Measurements from ENCODE around the gene TMEM178A. TPM values are rescaled to one million over a fixed set of nuclear protein-coding genes. Genes with fewer than 3 reads are reported as not detected.

Gene TMEM178A
- total and polyA plus RNA-seq, 3 donors from 2014 or later: 1.9 to 5.7 (median 3.4) TPM

- no peaks in the 10 kb centered on the region for H3K9me3 ChIP-seq
- peaks cover 7% of the 10 kb centered on the region for H3K4me1 ChIP-seq
- no peak overlapping the region for H3K27ac ChIP-seq
- H3K36me3 ChIP-seq (ENCODE audit: low read depth, missing control alignments): no peaks in the 10 kb centered on the region
- no peak for DNase-seq
- H3K4me3 ChIP-seq: peak overlapping the region in 1 of 2 donors; percentile 41
- 33 to 37% methylated on average over 26 of the region's 26 CpGs for WGBS, 2 donors
- H3K27me3 ChIP-seq: no peaks in the 10 kb centered on the region
- TF ChIP-seq CTCF (IDR thresholded peaks at IDR 0.05) (no peak), POLR2A (IDR thresholded peaks at IDR 0.05) (no peak)
- intact Hi-C loops (cut with DNase I; ENCODE audit: low total_unique reads): no loop called here
These were observed 677 bp upstream of the TMEM178A start for GRCh38 chr2:39664888-39665591.

DNA sequence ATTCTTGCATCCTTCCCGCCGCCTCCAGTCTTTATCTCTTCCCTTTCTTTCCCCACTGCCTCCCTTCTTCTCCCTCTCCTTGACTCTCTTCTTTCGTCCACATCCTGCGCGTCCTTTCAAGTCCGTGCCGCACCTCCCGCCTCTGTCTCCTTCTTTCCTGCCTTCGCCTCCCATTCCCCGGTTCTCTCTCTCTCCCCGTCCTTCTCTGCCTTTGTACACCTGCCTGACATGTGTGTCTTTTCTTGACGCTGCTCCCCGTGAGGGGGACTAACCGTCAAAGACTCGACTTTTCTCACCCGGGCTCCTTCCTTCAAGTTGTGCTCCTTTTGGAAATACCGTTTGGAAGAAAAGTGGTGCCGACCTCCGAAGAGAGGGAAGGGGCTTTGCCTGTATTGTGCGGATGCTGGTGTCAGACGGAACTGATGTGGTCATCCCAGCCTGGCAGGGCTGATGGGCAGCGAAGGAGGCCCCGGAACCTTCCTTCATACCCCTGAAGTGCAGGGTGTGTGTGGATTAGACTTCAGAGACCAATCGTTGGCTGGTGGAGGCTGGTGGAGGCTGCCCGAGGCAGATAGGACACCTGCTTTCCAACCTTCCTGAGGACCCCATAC, 879 bp downstream of the TMEM178A start:
- no peak for DNase-seq
- intact Hi-C loops (cut with DNase I; ENCODE audit: low total_unique reads): no loop called here
- peaks cover 7% of the 10 kb centered on the region for H3K4me1 ChIP-seq
- no peak overlapping the region for H3K27ac ChIP-seq
- peak overlapping the region; percentile 41 to 42 for H3K4me3 ChIP-seq
- H3K36me3 ChIP-seq (ENCODE audit: low read depth, missing control alignments): no peaks in the 10 kb centered on the region
- TF ChIP-seq CTCF (IDR thresholded peaks at IDR 0.05): no peak
- no peak for TF ChIP-seq POLR2A (IDR thresholded peaks at IDR 0.05)
- no peaks in the 10 kb centered on the region for H3K27me3 ChIP-seq
- whole genome bisulfite sequencing, 2 donors: 1 to 2% methylated on average over 25 of the region's 25 CpGs
- H3K9me3 ChIP-seq: no peaks in the 10 kb centered on the region

- H3K4me3 ChIP-seq: no peak overlapping the region
- 38% methylated on average over 7 of the region's 7 CpGs for WGBS, 2 donors
- H3K27me3 ChIP-seq: no peaks in the 10 kb centered on the region
- TF ChIP-seq CTCF (IDR thresholded peaks at IDR 0.05) (no peak), POLR2A (IDR thresholded peaks at IDR 0.05) (no peak)
- intact Hi-C loops (cut with DNase I; ENCODE audit: low total_unique reads): no loop called here
- no peaks in the 10 kb centered on the region for H3K9me3 ChIP-seq
- no peaks in the 10 kb centered on the region for H3K36me3 ChIP-seq (ENCODE audit: low read depth, missing control alignments)
- no peak for DNase-seq
- peaks cover 7% of the 10 kb centered on the region for H3K4me1 ChIP-seq
- no peak overlapping the region for H3K27ac ChIP-seq
These were observed 1.6 kb downstream of the TMEM178A start for GRCh38 chr2:39667104-39667885.

GRCh38 chr2:39667886-39668276, 2.2 kb downstream of the TMEM178A start:
- no peak overlapping the region for H3K4me3 ChIP-seq
- no peak overlapping the region for H3K27ac ChIP-seq
- H3K36me3 ChIP-seq (ENCODE audit: low read depth, missing control alignments): no peaks in the 10 kb centered on the region
- TF ChIP-seq CTCF (IDR thresholded peaks at IDR 0.05) (no peak), POLR2A (IDR thresholded peaks at IDR 0.05) (no peak)
- intact Hi-C loops (cut with DNase I; ENCODE audit: low total_unique reads): no loop called here
- H3K9me3 ChIP-seq: no peaks in the 10 kb centered on the region
- no peaks in the 10 kb centered on the region for H3K27me3 ChIP-seq
- peaks cover 7% of the 10 kb centered on the region for H3K4me1 ChIP-seq
- DNase-seq: no peak
